ENCODE results near the gene USH2A. TPM values are rescaled to one million over a fixed set of nuclear protein-coding genes. Genes with fewer than 3 reads are reported as not detected.

USH2A gene
- polyA plus RNA-seq, 3 donors = not detected

DNA sequence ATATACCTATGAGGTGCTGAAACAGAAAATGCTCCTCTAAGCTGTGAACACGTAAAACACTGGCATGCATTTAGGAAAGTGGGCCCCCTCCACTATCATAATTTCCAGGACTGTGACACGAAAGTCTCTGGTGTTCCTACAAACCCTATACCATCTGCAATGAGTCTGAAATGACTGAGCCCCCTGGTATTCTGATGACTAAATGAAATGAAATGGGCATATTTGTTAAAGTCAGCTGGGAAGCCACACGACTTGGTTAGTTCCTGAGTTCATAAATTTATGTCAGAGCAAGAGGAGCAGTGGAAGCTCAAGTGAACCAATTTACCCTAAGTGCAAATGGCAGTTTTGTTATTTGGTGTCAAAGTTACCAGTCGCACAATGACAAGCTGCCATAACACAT, 673.8 kb downstream of the USH2A start:
- no peak overlapping the region for H3K9ac ChIP-seq (ENCODE audit: insufficient read depth, low read length, poor library complexity, severe bottlenecking)
- WGBS (ENCODE audit: insufficient coverage) = no CpG with 5 or more reads among the region's 4 CpGs
- no peak overlapping the region for H3K4me3 ChIP-seq (replicated peaks in 1 of 3; ENCODE audit: low read depth in 2 of 3, low read length in 3 of 3)
- Mint-ChIP-seq H3K4me3 (no peak overlapping the region), H3K27me3 (ENCODE audit: low read depth in 3 of 3) (peaks cover 0 to 1% (median 1%) of the 10 kb centered on the region in 3 donors), H3K36me3 (no peaks in the 10 kb centered on the region), H3K27ac (no peak overlapping the region), H3K9me3 (peaks cover 0 to 4% (median 0%) of the 10 kb centered on the region in 7 donors), H3K4me1 (no peaks in the 10 kb centered on the region)
- H3K27me3 ChIP-seq (ENCODE audit: control insufficient read depth in 2 of 2, insufficient read depth in 2 of 2, low read length in 2 of 2) = no peaks in the 10 kb centered on the region
- no peak for TF ChIP-seq CTCF (IDR thresholded peaks at IDR 0.05)
- no peaks in the 10 kb centered on the region for H3K36me3 ChIP-seq (replicated peaks in 1 of 2; ENCODE audit: control insufficient read depth in 1 of 2, insufficient read depth in 2 of 2, low read length in 2 of 2)
- H3K4me2 ChIP-seq (replicated peaks; ENCODE audit: extremely low read depth, low read length, poor library complexity, severe bottlenecking) = no peak overlapping the region
- no peak overlapping the region for H2AFZ ChIP-seq (ENCODE audit: insufficient read depth, low read depth, low read length, poor library complexity, severe bottlenecking)
- H3K27ac ChIP-seq (ENCODE audit: low read depth in 1 of 2, low read length in 2 of 2) = no peak overlapping the region
- no peaks in the 10 kb centered on the region for H3K9me3 ChIP-seq (replicated peaks in 1 of 2; ENCODE audit: control insufficient read depth in 1 of 2, insufficient read depth in 1 of 2, low read length in 2 of 2)
- H3K79me2 ChIP-seq (ENCODE audit: insufficient read depth, low read length) = no peaks in the 10 kb centered on the region
- DNase-seq = no peak
- H3K4me1 ChIP-seq (ENCODE audit: control insufficient read depth in 1 of 2, insufficient read depth in 2 of 2, low read length in 2 of 2) = no peaks in the 10 kb centered on the region
- intact Hi-C loops (cut with micrococcal nuclease) = no loop called here
- H4K20me1 ChIP-seq (ENCODE audit: insufficient read depth, low read length) = no peaks in the 10 kb centered on the region

- no peak for DNase-seq
- no peaks in the 10 kb centered on the region for H3K36me3 Mint-ChIP-seq
- H3K36me3 ChIP-seq (replicated peaks in 1 of 2; ENCODE audit: control insufficient read depth in 1 of 2, insufficient read depth in 2 of 2, low read length in 2 of 2) = no peaks in the 10 kb centered on the region
- H3K27ac Mint-ChIP-seq = no peak overlapping the region
- H4K20me1 ChIP-seq (ENCODE audit: insufficient read depth, low read length) = no peaks in the 10 kb centered on the region
- no peaks in the 10 kb centered on the region for H3K9me3 ChIP-seq (replicated peaks in 1 of 2; ENCODE audit: control insufficient read depth in 1 of 2, insufficient read depth in 1 of 2, low read length in 2 of 2)
- H3K4me3 ChIP-seq (replicated peaks in 1 of 3; ENCODE audit: low read depth in 2 of 3, low read length in 3 of 3) = no peak overlapping the region
- TF ChIP-seq CTCF (IDR thresholded peaks at IDR 0.05) = no peak
- H2AFZ ChIP-seq (ENCODE audit: insufficient read depth, low read depth, low read length, poor library complexity, severe bottlenecking) = no peak overlapping the region
- H3K9me3 Mint-ChIP-seq = peaks cover 0 to 4% (median 0%) of the 10 kb centered on the region in 7 donors
- no peaks in the 10 kb centered on the region for H3K4me1 Mint-ChIP-seq
- H3K4me3 Mint-ChIP-seq = no peak overlapping the region
- H3K27me3 Mint-ChIP-seq (ENCODE audit: low read depth in 3 of 3) = peaks cover 0 to 1% (median 1%) of the 10 kb centered on the region in 3 donors
- no CpG with 5 or more reads among the region's 1 CpG for WGBS (ENCODE audit: insufficient coverage)
- no peaks in the 10 kb centered on the region for H3K4me1 ChIP-seq (ENCODE audit: control insufficient read depth in 1 of 2, insufficient read depth in 2 of 2, low read length in 2 of 2)
- H3K79me2 ChIP-seq (ENCODE audit: insufficient read depth, low read length) = no peaks in the 10 kb centered on the region
- H3K27me3 ChIP-seq (ENCODE audit: control insufficient read depth in 2 of 2, insufficient read depth in 2 of 2, low read length in 2 of 2) = no peaks in the 10 kb centered on the region
- no peak overlapping the region for H3K4me2 ChIP-seq (replicated peaks; ENCODE audit: extremely low read depth, low read length, poor library complexity, severe bottlenecking)
- H3K27ac ChIP-seq (ENCODE audit: low read depth in 1 of 2, low read length in 2 of 2) = no peak overlapping the region
- H3K9ac ChIP-seq (ENCODE audit: insufficient read depth, low read length, poor library complexity, severe bottlenecking) = no peak overlapping the region
- intact Hi-C loops (cut with micrococcal nuclease) = no loop called here
These were observed 674.8 kb downstream of the USH2A start for GRCh38 chr1:215748431-215748830.
